ENCODE data around the gene VAMP1. TPM values are rescaled to one million over a fixed set of nuclear protein-coding genes. Genes with fewer than 3 reads are reported as not detected.

VAMP1 gene
- total and polyA plus RNA-seq, 2 donors (not counting 3 experiments of a cell fraction or from before 2014, with no cell fraction given): 7.0 to 9.0 TPM

GRCh38 chr12:6424866-6425265 lies 45.6 kb downstream of the VAMP1 start:
- POLR2A ChIA-PET: interaction anchor here (0.7 to 0.8 kb wide), 2 partner anchors 41 to 329 kb away, joined by 3 read pairs; no protein-coding TSS in a partner anchor
- intact Hi-C loops (cut with micrococcal nuclease): no loop called here
- H3K4me1 ChIP-seq (ENCODE audit: control insufficient read depth, extremely low read depth, insufficient read depth, low read length): peaks cover under 1% of the 10 kb centered on the region
- no peak overlapping the region for H3K9ac ChIP-seq (replicated peaks; ENCODE audit: extremely low read depth, insufficient read depth, low read length)
- no peak overlapping the region for H2AFZ ChIP-seq (ENCODE audit: low read depth, low read length)
- no peaks in the 10 kb centered on the region for H3K27me3 ChIP-seq (ENCODE audit: control insufficient read depth in 2 of 2, insufficient read depth in 2 of 2, low read length in 2 of 2)
- TF ChIP-seq EZH2 (IDR thresholded peaks at IDR 0.05; ENCODE audit: borderline replicate concordance, low read depth, low read length, severe bottlenecking) (no peak), POLR2A (IDR thresholded peaks at IDR 0.05; ENCODE audit: low read depth, low read length) (no peak), FOS (IDR thresholded peaks at IDR 0.05; ENCODE audit: borderline replicate concordance, insufficient read depth, low read length) (no peak), POLR2AphosphoS5 (IDR thresholded peaks at IDR 0.05; ENCODE audit: insufficient read depth, low read depth, low read length) (no peak), MAX (IDR thresholded peaks at IDR 0.05; ENCODE audit: insufficient read depth, insufficient read length) (no peak), CTCF (IDR thresholded peaks at IDR 0.05; ENCODE audit: extremely low read depth in 1 of 2, insufficient read depth in 1 of 2, low read depth in 1 of 2, low read length in 2 of 2) (no peak), JUN (IDR thresholded peaks at IDR 0.05; ENCODE audit: borderline replicate concordance, insufficient read depth, insufficient read length, low read depth) (no peak), MYC (IDR thresholded peaks at IDR 0.05; ENCODE audit: low read depth, low read length) (no peak), GATA2 (IDR thresholded peaks at IDR 0.05; ENCODE audit: insufficient read depth, insufficient read length, low read depth, low read length) (no peak)
- no peaks in the 10 kb centered on the region for H3K36me3 ChIP-seq (ENCODE audit: control insufficient read depth in 2 of 2, extremely low read depth in 1 of 2, insufficient read depth in 2 of 2, low read length in 2 of 2)
- H4K20me1 ChIP-seq (replicated peaks; ENCODE audit: control insufficient read depth, extremely low read depth, insufficient read depth, low read length): no peaks in the 10 kb centered on the region
- H3K27ac ChIP-seq (ENCODE audit: insufficient read depth, low read depth, low read length): no peak overlapping the region
- dilution Hi-C loops (cut with MboI; ENCODE audit: extremely low pct_ligation_motif_present, low sequenced_read_pairs): no loop called here
- FAIRE-seq: no peak
- CTCF ChIA-PET: interaction anchor here (0.8 to 7.8 kb wide), 8 partner anchors 12 to 116 kb away, joined by 3 to 147 read pairs (median 4); no protein-coding TSS in a partner anchor
- BruUV-seq (replicated peaks): no TSS peak
- no peaks in the 10 kb centered on the region for H3K79me2 ChIP-seq (ENCODE audit: control insufficient read depth, insufficient read depth, low read length)
- H3K4me2 ChIP-seq (ENCODE audit: insufficient read depth, low read length): no peak overlapping the region
- no peaks in the 10 kb centered on the region for H3K9me1 ChIP-seq (replicated peaks; ENCODE audit: control insufficient read depth, extremely low read depth, insufficient read depth, low read length)
- H3K9me3 ChIP-seq (replicated peaks; ENCODE audit: control insufficient read depth, insufficient read depth, low read length): no peaks in the 10 kb centered on the region
- H3K4me3 ChIP-seq (replicated peaks in 1 of 3; ENCODE audit: insufficient read depth in 1 of 3, low read depth in 1 of 3, low read length in 3 of 3): no peak overlapping the region
- DNase-seq (ENCODE audit: low read depth, low spot score): no peak

Measured in endothelial cell of umbilical vein (primary cell).